ENCODE measurements around the gene BDH1.

DNA sequence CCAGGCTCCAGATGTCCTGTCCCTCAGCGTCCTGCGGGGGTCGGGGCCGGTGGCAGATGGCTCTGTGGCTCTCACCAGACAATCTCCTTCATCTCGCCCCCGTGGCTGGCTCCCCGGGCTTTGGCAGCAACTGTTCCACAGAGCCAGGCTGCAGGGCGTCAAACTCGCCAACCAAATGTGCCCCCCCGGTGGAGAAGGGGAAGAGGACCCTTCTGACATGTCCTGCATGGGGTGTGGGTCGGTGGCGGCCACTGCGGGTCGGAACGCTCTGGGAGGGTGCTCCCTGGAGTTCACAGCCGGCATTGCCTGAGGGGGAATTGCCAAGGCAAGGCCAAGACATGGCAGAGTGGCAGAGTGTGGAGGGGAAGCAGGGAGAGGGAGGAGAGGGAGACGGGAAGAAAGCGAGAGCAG, 36.0 kb downstream of the BDH1 start:
- TF ChIP-seq POLR2A (IDR thresholded peaks at IDR 0.05) (no peak), CTCF (IDR thresholded peaks at IDR 0.05) (no peak)
